ENCODE data around the gene CYB5B.
A peak's percentile ranks its signal among the peaks of the same experiment; 100 is the strongest.

Gene CYB5B

GRCh38 chr16:69448470-69449193 is 24.2 kb downstream of the CYB5B start:
- no peak for DNase-seq

GRCh38 chr16:69451166-69451565 is 26.7 kb downstream of the CYB5B start:
- DNase-seq: no peak

- no peak for DNase-seq
These were observed 29.5 kb downstream of the CYB5B start for GRCh38 chr16:69453936-69454335.

GRCh38 chr16:69463876-69464275 is 39.5 kb downstream of the CYB5B start:
- no peak for DNase-seq

- DNase-seq: no peak
These were observed 40.8 kb downstream of the CYB5B start for GRCh38 chr16:69465083-69465721.

- no peak for DNase-seq
These were observed 41.5 kb downstream of the CYB5B start for GRCh38 chr16:69465881-69466280.

GRCh38 chr16:69466547-69466946 is 42.1 kb downstream of the CYB5B start:
- no peak for DNase-seq

- no peak for DNase-seq
These were observed 42.7 kb downstream of the CYB5B start for GRCh38 chr16:69467080-69467479.

GRCh38 chr16:69467531-69468204 is 43.2 kb downstream of the CYB5B start:
- no peak for DNase-seq

- peak; percentile 32 for DNase-seq
These were observed 45.6 kb downstream of the CYB5B start for GRCh38 chr16:69469807-69470561.

- DNase-seq: no peak
These were observed 46.7 kb downstream of the CYB5B start for GRCh38 chr16:69471121-69471520.

- no peak for DNase-seq
These were observed 50.0 kb downstream of the CYB5B start for GRCh38 chr16:69474408-69474807.

- no peak for DNase-seq
These were observed 52.6 kb downstream of the CYB5B start for GRCh38 chr16:69476920-69477443.

GRCh38 chr16:69477546-69477945 is 53.1 kb downstream of the CYB5B start:
- no peak for DNase-seq

GRCh38 chr16:69478685-69479084 is 54.3 kb downstream of the CYB5B start:
- no peak for DNase-seq

GRCh38 chr16:69479775-69480174 is 55.4 kb downstream of the CYB5B start:
- DNase-seq: no peak

- DNase-seq: no peak
These were observed 57.5 kb downstream of the CYB5B start for GRCh38 chr16:69481901-69482341.

GRCh38 chr16:69482410-69482991 is 58.1 kb downstream of the CYB5B start:
- DNase-seq: no peak

- DNase-seq: no peak
These were observed 59.2 kb downstream of the CYB5B start for GRCh38 chr16:69483611-69484010.

- no peak for DNase-seq
These were observed 60.9 kb downstream of the CYB5B start for GRCh38 chr16:69485361-69485760.

GRCh38 chr16:69485816-69486215 is 61.4 kb downstream of the CYB5B start:
- DNase-seq: no peak

GRCh38 chr16:69486272-69486671 is 61.9 kb downstream of the CYB5B start:
- DNase-seq: no peak

GRCh38 chr16:69486724-69487123 is 62.3 kb downstream of the CYB5B start:
- DNase-seq: no peak

Data from activated CD4-positive, CD25-positive, alpha-beta regulatory T cell treated with anti-CD3 and anti-CD28 coated beads, Interleukin-2, amount 50 U/mL, for 72 hours (primary cell).